ENCODE measurements around the gene AFF2.

GRCh38 chrX:148923631-148924030, 423.2 kb downstream of the AFF2 start:
- no peak for TF ChIP-seq POLR2A (IDR thresholded peaks at IDR 0.05)
- TF ChIP-seq CTCF (IDR thresholded peaks at IDR 0.05) = no peak
